G401 (cell line): ENCODE measurements around the gene CAMK2D. TPM values are rescaled to one million over a fixed set of nuclear protein-coding genes. Genes with fewer than 3 reads are reported as not detected.
"Not testable (repeated sequence)": the region's sequence is repeated elsewhere in the genome, so short reads cannot be mapped to it uniquely, and the experiment has no call there.

Source experiments
- DNase-seq: peaks from one replicate; pipeline ENCODE4 v3.0.0-alpha.2; 2015; ENCODE audit warnings: low spot score
- in situ Hi-C: cut with HindIII; loops from 2 replicates; pipeline ENCODE4 v1.10.0; 2016; ENCODE audit warnings: low sequenced_read_pairs, mixed read lengths
- total RNA-seq: library from RNA; depleted of rRNA; stranded (reverse); fragments of >200 nt; shearing (Covaris generic); gene quantifications from 2 replicates; pipeline ENCODE4 v1.2.3, GENCODE V29; 2014

CAMK2D gene
- total RNA-seq, 1 experiment from 2014 or later = 65.9 TPM

DNA sequence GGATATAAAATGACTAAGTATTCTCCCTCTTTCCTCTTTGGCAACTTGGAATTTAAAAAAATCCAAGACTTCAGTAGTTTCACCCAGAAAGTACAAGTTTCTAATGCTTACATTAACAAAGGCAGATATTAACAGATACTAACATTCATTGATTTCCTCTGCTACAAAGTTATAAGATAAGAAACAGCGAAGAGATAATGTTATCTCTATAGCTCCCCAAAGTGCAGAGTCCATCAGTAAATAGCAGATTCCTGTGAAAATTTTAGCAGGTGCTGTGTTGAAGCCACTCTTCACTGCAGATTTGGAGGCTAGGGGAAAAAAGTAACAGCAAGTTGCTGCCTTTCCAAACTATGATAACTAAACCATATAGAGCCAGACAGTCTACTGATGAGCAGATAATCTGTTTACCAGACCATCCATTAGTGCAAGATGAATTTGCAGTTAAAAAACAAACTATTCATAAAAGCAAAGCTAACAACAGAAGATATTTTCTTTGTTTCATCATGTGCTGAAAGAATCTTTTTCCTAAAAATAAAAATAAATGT is 3.3 kb upstream of the CAMK2D start:
- no peak for DNase-seq
- in situ Hi-C loops = no loop called here

DNA sequence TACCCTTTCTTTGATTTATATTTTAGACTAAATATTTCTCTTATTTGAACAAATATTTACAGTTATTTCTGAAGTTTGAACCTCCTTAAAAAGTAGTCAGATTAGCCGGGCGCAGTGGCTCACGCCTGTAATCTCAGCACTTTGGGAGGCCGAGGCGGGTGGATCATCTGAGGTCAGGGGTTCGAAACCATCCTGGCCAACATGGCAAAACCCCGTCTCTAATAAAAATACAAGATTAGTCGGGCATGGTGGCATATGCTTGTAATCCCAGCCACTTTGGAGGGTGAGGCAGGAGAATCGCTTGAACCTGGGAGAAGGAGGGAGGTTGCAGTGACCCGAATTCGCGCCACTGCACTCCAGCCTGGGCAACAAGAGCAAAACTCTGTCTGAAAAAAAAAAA is 2.4 kb upstream of the CAMK2D start:
- in situ Hi-C loops, DNase-seq: not testable (repeated sequence)

DNA sequence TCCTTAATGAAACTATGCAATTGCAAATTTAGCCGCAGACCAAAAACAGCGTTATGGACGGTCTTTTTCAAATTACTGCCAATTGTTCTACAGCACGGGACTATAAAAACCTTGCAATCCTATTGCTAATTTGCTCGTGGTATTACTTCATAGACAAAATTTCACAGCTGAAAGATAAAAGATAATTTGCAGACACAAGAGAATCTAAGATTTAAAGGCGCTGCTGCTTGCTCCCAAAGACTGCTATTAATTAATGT is 1.4 kb upstream of the CAMK2D start:
- in situ Hi-C loops = no loop called here
- DNase-seq = no peak

DNA sequence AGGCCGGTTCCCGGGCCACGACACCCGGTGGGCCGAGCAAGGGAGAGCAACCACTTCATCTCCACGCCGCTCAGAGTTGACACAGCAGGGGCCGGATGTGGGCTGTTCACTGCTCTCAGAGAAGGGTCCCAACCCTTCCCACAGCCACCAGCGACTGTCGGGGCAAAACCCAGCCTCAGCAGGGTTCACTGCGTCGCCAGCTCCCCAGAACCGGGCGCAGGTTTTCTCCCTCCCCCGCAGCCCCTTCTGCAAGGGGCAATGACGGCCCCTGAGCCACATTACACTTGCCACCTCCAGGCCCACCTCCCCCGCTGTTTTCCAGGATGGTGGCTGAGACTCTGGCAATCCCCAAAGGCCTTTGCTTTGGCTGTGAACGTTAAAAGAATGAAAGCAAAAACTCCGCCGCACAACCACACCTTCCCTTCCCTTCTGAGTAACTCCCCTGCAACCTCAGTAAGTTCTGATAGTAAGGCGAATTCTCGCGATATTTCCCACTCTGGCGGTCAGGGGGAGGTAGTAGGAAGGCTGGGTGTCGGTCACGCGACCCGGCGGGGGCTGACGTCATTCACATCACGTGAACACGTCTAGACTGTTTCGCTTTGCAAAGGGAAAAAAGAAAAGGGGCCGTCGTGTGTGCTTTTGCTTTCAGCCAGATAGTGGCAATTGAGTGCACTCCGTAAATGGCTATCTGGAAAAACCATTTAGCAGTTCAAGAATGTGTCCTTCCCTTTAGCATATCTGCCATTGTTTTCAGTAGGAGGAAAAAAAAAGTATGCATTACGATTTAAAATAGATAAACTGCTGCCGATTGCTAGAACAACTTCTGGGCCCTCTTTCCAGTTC is 869 bp upstream of the CAMK2D start:
- in situ Hi-C loops = no loop called here
- DNase-seq = peak; percentile 99

DNA sequence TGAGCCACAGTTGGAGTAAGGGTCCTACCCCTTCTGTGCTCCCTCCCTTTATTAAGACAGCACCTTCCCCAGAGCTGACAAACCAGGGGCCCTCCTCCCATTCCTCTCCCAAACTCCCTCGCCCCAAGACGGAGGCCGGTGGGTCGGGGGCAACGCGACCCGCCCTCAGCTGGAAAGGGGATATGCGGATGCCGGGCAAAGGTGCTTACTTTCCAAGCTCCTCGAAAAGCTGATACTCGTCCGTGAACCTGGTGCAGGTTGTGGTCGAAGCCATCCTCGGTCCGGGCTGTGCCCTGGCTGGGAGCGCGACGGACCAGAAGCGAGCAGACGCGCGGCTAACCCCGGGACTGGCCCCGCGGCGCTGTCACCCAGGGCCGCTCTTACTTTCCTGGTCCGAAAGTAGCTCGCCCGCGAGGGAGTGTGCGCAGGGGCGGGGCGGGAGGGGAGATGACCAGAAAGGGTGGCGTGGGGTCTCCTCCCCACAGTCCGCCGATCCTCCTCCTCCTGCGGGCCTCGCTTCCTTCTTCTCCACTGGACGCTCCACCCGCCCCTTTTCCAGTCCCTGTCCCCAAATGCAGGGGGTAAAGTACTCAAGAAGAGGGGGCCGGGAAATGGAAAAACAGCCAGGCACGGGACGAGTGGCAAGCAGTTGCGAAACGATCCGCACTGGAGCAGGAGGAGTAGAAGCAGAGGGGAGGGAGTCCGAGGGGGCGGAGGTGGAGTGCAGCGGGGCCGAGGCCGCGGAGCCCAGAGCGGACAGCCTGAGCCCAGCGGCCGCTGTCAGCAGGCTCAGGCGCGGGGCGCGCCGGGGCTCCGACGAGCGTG is 531 bp downstream of the CAMK2D start:
- DNase-seq = peak; percentile 67

DNA sequence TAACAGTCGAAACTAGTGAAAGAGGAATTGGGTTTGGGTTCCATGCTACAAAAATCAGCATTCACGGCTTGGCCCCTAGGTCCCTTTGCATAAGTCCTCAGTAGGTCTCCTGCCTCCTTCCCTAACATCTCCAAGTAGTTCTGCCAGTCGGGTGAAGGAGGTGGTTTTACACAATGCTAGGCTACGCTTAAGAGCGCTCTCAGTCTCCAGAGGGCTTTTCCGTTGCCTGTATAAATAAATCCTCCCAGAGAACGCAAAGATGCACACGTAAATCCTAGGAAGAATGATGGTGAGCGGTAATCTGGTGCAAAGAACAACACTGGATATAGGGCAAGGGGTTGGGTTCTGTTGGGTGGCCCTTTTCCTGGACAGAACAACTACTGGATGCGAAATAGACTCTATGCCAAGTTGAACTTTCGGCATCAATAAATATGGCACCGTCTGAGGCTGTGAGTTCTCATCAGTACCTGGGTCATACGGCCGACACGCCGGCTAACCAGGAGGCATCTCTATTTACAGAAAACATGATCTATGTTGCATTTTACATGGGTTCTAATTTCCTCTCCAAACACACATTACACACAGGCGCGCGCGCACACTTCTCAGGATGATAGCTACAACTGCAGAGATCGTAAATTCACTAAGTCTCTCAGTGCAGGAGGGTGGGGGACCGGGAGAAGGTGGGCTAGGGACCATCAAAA is 1.3 kb downstream of the CAMK2D start:
- in situ Hi-C loops = no loop called here
- DNase-seq = peak; percentile 71

More for the DNA sequence above, 531 bp downstream of the CAMK2D start:
- in situ Hi-C loops = no loop called here

DNA sequence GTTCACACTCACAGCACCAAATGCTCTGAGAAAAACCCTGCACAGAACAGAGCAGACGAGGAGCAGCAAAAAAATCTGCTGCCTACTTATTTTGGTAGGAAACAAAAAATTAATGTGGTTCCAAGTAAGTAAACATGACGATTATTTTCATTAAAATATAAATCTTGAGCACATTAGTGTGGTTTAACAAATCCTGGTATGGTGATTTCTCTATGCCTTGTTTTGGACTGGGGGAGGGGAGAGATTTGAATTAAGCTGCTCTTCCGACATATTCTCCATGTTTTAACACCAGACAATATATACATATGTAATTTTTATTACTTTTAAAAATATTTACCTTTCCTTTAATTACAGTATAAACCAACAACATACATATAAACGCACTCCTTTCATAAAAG is 1.8 kb downstream of the CAMK2D start:
- peak; percentile 59 for DNase-seq
- in situ Hi-C loops = no loop called here

DNA sequence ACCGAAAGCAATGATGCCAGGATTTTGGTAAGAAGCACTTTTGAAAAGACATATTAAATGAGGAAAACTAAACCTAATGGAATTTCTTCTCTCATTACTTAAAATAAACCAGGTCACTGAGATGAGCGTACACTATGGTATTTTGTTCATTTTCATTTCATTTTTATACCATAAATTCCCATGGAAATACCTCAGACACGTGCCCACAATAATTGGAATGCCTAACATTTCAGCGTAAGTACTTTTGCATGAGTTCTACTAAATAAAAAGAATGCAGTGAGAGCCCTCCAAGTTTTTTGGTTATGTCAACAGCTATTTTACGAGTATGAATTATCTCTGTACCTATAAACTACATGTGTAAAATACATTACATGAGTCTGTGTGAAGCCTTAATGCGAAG is 3.2 kb downstream of the CAMK2D start:
- peak; percentile 38 for DNase-seq

DNA sequence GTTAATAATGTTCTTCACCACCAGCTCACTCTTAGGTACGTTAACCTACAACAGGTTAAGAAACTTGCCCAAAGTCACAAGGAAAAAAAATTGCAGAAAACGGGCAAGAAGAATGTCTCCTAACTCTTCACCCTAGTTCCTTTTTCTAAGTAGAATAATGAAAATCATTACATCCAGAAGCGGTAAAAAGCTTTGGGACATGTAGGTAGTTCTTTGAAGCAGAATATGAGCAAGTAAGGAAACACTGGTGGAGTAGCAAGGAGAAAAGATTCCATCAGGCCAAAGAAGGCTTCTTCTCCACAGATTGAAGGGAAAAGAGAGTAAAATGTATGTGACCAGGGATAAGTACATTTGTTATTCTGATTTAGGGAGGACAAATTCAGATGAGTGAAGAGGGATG is 4.1 kb downstream of the CAMK2D start:
- in situ Hi-C loops = no loop called here
- peak; percentile 57 for DNase-seq

More for the DNA sequence above, 3.2 kb downstream of the CAMK2D start:
- in situ Hi-C loops = no loop called here

DNA sequence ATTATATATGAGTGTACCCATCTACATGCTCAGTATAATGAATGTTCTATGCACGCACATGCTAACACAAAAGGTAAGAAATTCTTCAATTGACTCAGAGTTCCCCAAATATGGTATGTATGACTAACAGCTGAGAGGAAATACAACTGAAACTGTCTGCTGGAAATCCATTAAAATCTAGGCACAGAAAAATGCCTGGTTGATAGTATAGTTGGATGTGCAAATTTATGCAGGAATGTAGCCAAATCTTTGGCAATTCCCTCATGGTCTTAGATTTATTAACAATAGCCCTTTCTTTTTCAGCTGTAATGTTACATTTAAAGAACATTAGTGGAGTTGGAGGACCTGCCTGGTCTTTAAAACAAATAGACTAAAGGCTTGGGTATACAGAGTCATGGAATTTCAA is 5.5 kb downstream of the CAMK2D start:
- peak; percentile 57 for DNase-seq
- in situ Hi-C loops = no loop called here

DNA sequence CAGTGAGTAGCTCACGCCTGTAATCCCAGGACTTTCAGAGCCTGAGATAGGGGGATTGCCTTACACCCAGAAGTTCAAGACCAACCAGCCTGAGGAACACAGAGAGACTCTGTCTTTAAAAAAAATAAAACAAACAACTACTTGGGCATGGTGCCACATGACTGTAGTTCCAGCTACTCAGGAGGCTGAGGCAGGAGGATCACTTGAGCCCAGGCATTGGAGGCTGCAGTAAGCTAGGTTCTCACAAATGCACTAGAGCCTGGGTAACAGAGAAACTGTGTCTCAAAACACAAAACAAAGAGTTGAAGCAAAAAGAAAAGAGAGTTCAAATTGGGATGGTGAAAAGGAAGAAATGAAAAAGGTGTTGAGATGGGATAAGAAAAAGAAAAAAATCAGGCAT is 10.8 kb downstream of the CAMK2D start:
- in situ Hi-C loops = no loop called here

DNA sequence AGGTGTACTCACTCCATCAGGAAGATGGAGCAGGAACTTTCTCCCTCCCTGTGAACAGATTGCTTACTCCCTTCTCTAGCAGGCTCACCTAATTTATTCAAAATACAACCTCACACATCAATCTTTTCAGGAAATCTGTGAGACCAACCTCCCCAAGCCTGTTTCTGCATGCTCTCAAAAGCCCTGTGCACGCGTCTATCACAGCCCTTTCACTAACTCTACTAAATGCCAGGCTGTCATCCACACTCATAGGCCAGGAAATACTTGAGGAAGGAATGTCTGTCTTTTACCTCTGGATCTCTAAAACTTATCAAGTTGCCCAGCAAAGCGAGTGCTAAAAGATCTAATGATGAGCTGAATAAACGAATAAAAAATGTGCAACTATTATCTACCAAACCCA is 11.2 kb downstream of the CAMK2D start:
- in situ Hi-C loops = no loop called here

More for the DNA sequence above, 10.8 kb downstream of the CAMK2D start:
- no peak for DNase-seq

DNA sequence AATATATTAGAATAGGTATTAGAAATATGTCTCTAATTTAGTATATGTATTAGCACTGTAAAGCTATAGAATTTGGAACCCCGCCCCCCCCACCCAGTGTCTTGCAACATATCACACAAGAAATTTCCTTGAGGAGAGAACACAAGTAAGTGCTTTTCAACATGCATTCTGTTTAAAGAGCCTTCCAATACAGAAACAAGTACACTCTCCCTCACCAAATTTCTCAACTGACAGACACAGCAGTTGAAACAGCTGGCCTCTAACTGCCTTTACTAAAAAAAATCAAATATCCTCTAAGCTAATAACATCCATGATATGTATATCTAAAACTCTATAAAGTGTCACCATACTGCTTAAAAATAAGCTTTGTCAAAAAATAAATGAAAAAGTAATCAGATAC is 12.4 kb downstream of the CAMK2D start:
- in situ Hi-C loops = no loop called here
- DNase-seq = no peak

More for the DNA sequence above, 11.2 kb downstream of the CAMK2D start:
- DNase-seq = peak; percentile 9

DNA sequence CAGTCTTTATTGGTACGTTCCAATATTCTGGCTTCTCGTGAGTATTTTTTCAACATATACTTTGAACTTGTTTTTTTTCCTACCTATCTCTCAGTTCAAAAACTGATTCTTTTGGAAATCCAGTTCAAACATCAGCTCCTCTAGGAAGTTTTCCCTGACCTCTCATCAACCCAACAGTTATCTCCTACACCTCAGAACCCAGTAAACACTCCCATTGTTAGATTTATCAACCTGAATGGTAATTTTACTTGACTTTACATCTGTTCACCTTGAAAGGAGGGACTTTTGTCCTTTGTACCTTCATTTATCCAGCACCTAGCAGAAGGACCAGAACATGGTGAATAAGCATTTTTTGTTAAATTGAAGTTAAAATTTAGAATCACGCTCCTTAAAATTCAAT is 13.6 kb downstream of the CAMK2D start:
- in situ Hi-C loops = no loop called here
- no peak for DNase-seq

DNA sequence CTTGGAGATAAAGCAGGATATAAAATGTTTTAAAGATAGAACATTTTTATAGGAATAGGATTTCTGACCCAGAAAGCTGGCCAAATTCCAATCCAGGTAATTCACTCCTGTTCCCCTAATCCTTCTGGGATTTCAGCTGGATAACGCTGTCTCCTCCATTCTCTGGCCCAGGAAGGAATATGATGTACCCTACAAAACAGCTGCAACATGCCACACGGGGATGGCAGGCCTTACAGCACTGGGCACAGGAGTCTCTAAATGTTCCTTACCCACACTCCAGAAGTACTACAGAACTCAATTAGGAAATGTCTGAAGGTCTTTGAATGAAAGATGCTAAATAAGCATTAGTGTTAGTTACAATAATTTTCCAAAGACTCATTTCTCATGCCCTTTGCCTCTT is 15.8 kb downstream of the CAMK2D start:
- in situ Hi-C loops = no loop called here

DNA sequence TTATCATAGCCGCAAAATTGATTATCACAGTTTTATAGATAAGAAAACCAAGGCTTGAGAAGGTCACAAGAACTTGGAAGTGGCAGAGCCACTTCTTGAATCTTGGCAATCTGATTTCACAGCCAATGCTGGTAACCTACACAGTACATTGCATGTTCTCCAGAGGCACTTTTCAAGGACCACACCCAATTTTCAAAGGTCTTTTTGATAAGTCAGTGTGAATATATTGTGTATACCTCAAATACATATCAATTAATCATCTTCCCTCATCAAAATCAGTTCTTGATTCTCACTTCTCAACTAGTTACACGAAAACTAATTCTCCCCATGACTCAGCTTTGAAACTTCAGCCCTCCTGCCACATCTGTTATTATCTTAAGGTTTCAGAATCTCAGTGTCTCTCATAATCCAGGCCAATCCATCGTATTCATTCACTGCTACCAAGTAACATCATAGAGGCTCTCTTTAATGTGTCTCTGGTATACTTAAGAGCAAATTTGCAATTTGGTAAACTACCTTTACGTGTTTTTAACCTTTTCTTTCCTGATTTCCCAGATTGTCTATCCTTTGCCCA is 16.8 kb downstream of the CAMK2D start:
- no peak for DNase-seq
- in situ Hi-C loops = no loop called here

More for the DNA sequence above, 15.8 kb downstream of the CAMK2D start:
- no peak for DNase-seq

DNA sequence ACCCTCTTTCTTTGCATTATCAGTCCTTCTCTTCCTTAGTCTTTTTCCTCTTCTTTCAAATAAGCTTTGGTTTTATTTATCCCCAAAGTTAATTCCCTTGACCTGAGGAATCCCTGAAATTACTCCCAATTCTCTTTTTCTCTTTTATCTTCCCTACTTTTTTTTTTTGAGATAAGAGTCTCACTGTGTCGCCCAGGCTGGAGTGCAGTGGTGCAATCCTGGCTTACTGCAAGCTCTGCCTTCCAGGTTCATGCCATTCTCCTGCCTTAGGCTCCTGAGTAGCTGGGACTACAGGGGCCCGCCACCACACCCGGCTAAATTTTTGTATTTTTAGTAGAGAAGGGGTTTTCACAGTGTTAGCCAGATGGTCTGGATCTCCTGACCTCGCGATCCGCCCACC is 17.8 kb downstream of the CAMK2D start:
- DNase-seq = no peak
- in situ Hi-C loops = no loop called here

DNA sequence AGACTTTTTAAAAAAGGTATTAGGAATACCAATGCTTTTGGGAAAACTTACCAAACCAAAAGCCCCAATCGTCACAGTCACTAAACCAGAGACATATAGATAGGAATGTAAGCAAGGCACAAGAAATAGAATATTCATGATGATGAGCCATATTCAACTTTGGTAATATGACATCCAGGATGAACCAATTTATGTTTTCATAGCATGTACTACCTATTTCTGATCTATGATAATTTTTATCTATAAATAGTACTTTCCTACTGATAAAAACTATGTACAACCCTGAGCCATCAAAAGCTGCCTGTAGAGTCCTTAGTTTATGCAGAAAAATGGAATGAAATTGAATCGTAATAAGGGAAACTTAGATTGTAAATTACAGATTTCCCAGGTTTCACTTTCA is 18.9 kb downstream of the CAMK2D start:
- no peak for DNase-seq
- in situ Hi-C loops = no loop called here

DNA sequence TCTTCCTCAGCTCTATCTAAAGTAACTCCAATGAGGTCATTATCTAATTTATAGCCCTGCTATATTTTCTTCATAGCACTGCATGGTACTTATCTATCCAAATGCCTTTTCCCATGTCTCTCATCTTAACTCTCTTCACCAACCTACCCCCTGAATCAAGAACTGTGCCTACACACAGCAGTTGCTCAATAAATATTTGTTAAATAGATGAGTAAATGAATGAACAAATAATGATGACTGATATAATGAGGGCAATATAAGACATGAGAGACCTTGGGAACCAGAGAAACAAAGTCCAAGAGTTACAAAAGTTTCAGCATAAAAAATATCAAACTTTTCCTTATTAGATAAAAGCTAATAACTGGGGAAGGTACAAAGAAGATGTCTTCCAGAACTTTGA is 19.6 kb downstream of the CAMK2D start:
- in situ Hi-C loops = no loop called here
- DNase-seq = no peak
